Keratinocyte (primary cell): ENCODE data around the gene SULT4A1.

Source experiments
- CTCF ChIP-seq, 3 experiments: IDR thresholded peaks in 1 of 3; conservative IDR thresholded peaks in 1 of 3; optimal IDR thresholded peaks in 1 of 3; 2 replicates in 2 of 3; 3 replicates in 1 of 3; pipeline versions ENCODE3 to v1.5.1; 2011; ENCODE audit warnings: low read length in 3 of 3, mild to moderate bottlenecking in 3 of 3, moderate library complexity in 2 of 3, control low read depth in 1 of 3, inconsistent platforms in 1 of 3; ENCODE audit not compliant: insufficient read depth in 2 of 3; ENCODE audit errors: extremely low read depth in 1 of 3
- EZH2 ChIP-seq: IDR thresholded peaks from one replicate; pipeline ENCODE4 v1.6.1; 2012; ENCODE audit warnings: inconsistent platforms, mild to moderate bottlenecking, low read length, moderate library complexity

- TF ChIP-seq CTCF (optimal IDR thresholded peaks at IDR 0.05 in 1 of 3, IDR thresholded peaks at IDR 0.05 in 1 of 3, conservative IDR thresholded peaks at IDR 0.05 in 1 of 3; ENCODE audit: extremely low read depth in 1 of 3, insufficient read depth in 2 of 3, low read length in 3 of 3): no peak
- TF ChIP-seq EZH2: no peak
Measured at GRCh38 chr22:43890901-43891331, 28.6 kb upstream of the SULT4A1 start.
